Uterus (tissue), 4 donors: ENCODE results near the gene FATE1. TPM values are rescaled to one million over a fixed set of nuclear protein-coding genes. Genes with fewer than 3 reads are reported as not detected.
"Not testable (repeated sequence)": the region's sequence is repeated elsewhere in the genome, so short reads cannot be mapped to it uniquely, and the experiment has no call there.

ENCODE experiments used
- DNase-seq, 2 donors: peaks; one replicate each; pipeline ENCODE4 v3.0.0-alpha.2; 2019 to 2020
- H3K27ac ChIP-seq, 2 donors: fragments of 200-600 bp; sonication (generic); 1 replicate in 1 of 2; 2 replicates in 1 of 2; pipeline ENCODE4 v1.5.1; 2016 to 2018
- H3K27me3 ChIP-seq, 2 donors: fragments of 200-600 bp; sonication (generic); one replicate each; pipeline ENCODE4 v1.5.1; 2018 to 2019; ENCODE audit warnings: control low read depth in 1 of 2
- H3K36me3 ChIP-seq, 2 donors: fragments of 200-600 bp; sonication (generic); one replicate each; pipeline ENCODE4 v1.5.1; 2019; ENCODE audit warnings: control low read depth in 1 of 2
- H3K4me1 ChIP-seq, 2 donors: fragments of 200-600 bp; sonication (generic); one replicate each; pipeline ENCODE4 v1.5.1; 2018 to 2019; ENCODE audit warnings: control low read depth in 1 of 2
- H3K4me3 ChIP-seq, 2 donors: fragments of 200-600 bp; sonication (generic); 1 replicate in 1 of 2; 2 replicates in 1 of 2; pipeline ENCODE4 v1.5.1; 2018 to 2019; ENCODE audit warnings: mild to moderate bottlenecking in 1 of 2
- H3K9me3 ChIP-seq, 2 donors: fragments of 200-600 bp; sonication (generic); one replicate each; pipeline ENCODE4 v1.5.1; 2019; ENCODE audit warnings: control low read depth in 1 of 2
- CTCF ChIP-seq, 4 experiments: fragments of 200-600 bp in 2 of 4; fragments of 450-650 bp in 2 of 4; sonication (generic) in 2 of 4; IDR thresholded peaks; one replicate each; pipeline ENCODE4 v1.5.1; 2016 to 2019; ENCODE audit warnings: antibody characterized with exemption in 4 of 4, mild to moderate bottlenecking in 2 of 4, moderate library complexity in 1 of 4
- POLR2A ChIP-seq, 2 donors: fragments of 450-650 bp; IDR thresholded peaks; one replicate each; pipeline ENCODE4 v1.6.1; 2016; ENCODE audit warnings: antibody characterized with exemption in 2 of 2, mild to moderate bottlenecking in 1 of 2, moderate library complexity in 1 of 2
- intact Hi-C: fragments of 100-400 bp; cut with DNase I; formaldehyde crosslinking; loops from one replicate; pipeline ENCODE4 v1.15.1; 2023; ENCODE audit warnings: low total_unique reads
- total RNA-seq, 4 donors: library from RNA; depleted of rRNA in 3 of 4; stranded (reverse); fragments of >200 nt in 3 of 4; gene quantifications; one replicate each; pipeline versions ENCODE4 v1.1.0 to v1.2.4, GENCODE V29; 2014 to 2023
- donor health status: DM: yes; HTN: yes; CAD: no.

Gene FATE1
- total RNA-seq, 4 donors from 2014 or later, result not detected

GRCh38 chrX:151694661-151695582 lies 20.9 kb upstream of the FATE1 start, which contains the start of gene PRRG3:
Gene PRRG3, plus strand, starts transcription at chrX:151695458. Its CDS starts 3,357 bp downstream, at chrX:151698815.
- Histone ChIP-seq H3K36me3 (no peaks in the 10 kb centered on the region), H3K4me3 (peak within 1 kb of the TSS in 1 of 2 donors; percentile 23), H3K27ac (no peak within 1 kb of the TSS), H3K9me3 (no peaks in the 10 kb centered on the region), H3K4me1 (no peaks in the 10 kb centered on the region), H3K27me3 (peaks cover 0 to 3% of the 10 kb centered on the region in 2 donors)
- no peak for TF ChIP-seq CTCF (IDR thresholded peaks at IDR 0.05)
- intact Hi-C loops, result no loop called here
- DNase-seq, result peak in 1 of 2 donors; percentile 17

- Histone ChIP-seq H3K4me1 (no peaks in the 10 kb centered on the region), H3K27me3 (no peaks in the 10 kb centered on the region), H3K36me3 (no peaks in the 10 kb centered on the region), H3K4me3 (peak overlapping the region in 1 of 2 donors; percentile 23), H3K27ac (no peak overlapping the region), H3K9me3 (no peaks in the 10 kb centered on the region)
- no peak for TF ChIP-seq CTCF (IDR thresholded peaks at IDR 0.05)
- no peak for TF ChIP-seq POLR2A (IDR thresholded peaks at IDR 0.05)
- DNase-seq, result no peak
- intact Hi-C loops, result no loop called here
Measured at GRCh38 chrX:151695583-151696340, 20.1 kb upstream of the FATE1 start.

GRCh38 chrX:151697082-151697481 lies 18.8 kb upstream of the FATE1 start:
- H3K27me3 ChIP-seq, intact Hi-C loops, H3K27ac ChIP-seq: not testable (repeated sequence)

GRCh38 chrX:151697522-151697921 lies 18.3 kb upstream of the FATE1 start:
- TF ChIP-seq POLR2A (IDR thresholded peaks at IDR 0.05) (no peak), CTCF (IDR thresholded peaks at IDR 0.05) (no peak)
- intact Hi-C loops, result no loop called here
- no peaks in the 10 kb centered on the region for H3K4me1 ChIP-seq
- DNase-seq, result peak; percentile 28 to 37
- H3K27me3 ChIP-seq, result no peaks in the 10 kb centered on the region
- no peaks in the 10 kb centered on the region for H3K36me3 ChIP-seq
- no peaks in the 10 kb centered on the region for H3K9me3 ChIP-seq
- H3K27ac ChIP-seq, result no peak overlapping the region
- no peak overlapping the region for H3K4me3 ChIP-seq

More at GRCh38 chrX:151697082-151697481, 18.8 kb upstream of the FATE1 start:
- DNase-seq, H3K4me1 ChIP-seq, H3K36me3 ChIP-seq, H3K9me3 ChIP-seq, H3K4me3 ChIP-seq: not testable (repeated sequence)

GRCh38 chrX:151698485-151698884 lies 17.4 kb upstream of the FATE1 start:
- no peak for TF ChIP-seq POLR2A (IDR thresholded peaks at IDR 0.05)
- no peak for TF ChIP-seq CTCF (IDR thresholded peaks at IDR 0.05)
- no peak for DNase-seq
- Histone ChIP-seq H3K27me3 (no peaks in the 10 kb centered on the region), H3K27ac (no peak overlapping the region), H3K36me3 (no peaks in the 10 kb centered on the region), H3K4me1 (no peaks in the 10 kb centered on the region), H3K4me3 (no peak overlapping the region), H3K9me3 (no peaks in the 10 kb centered on the region)
- intact Hi-C loops, result no loop called here
